Lower leg skin (tissue), 3 donors: ENCODE results near the gene MDK.

Source experiments
- CTCF ChIP-seq, 3 donors: fragments of 450-650 bp; IDR thresholded peaks; one replicate each; pipeline ENCODE4 v1.5.1; 2016; ENCODE audit warnings: antibody characterized with exemption in 3 of 3, mild to moderate bottlenecking in 3 of 3, moderate library complexity in 2 of 3
- POLR2A ChIP-seq, 2 donors: fragments of 450-650 bp; IDR thresholded peaks; one replicate each; pipeline ENCODE4 v1.6.1; 2016 to 2017; ENCODE audit warnings: antibody characterized with exemption in 2 of 2, mild to moderate bottlenecking in 1 of 2, moderate library complexity in 1 of 2

GRCh38 chr11:46341454-46341853 lies 40.0 kb upstream of the MDK start:
- TF ChIP-seq CTCF (IDR thresholded peaks at IDR 0.05) (no peak), POLR2A (IDR thresholded peaks at IDR 0.05) (no peak)
